NCI-H2227 treated with DMSO at 0.1 percent for 48 hours (cell line): ENCODE data around the gene SEL1L2.

Experiments used
- DNase-seq: peaks from one replicate; lab custom pipeline; 2025; lab: John Stamatoyannopoulos, UW

Gene SEL1L2

GRCh38 chr20:13928901-13929300 lies 61.5 kb downstream of the SEL1L2 start:
- no peak for DNase-seq

DNA sequence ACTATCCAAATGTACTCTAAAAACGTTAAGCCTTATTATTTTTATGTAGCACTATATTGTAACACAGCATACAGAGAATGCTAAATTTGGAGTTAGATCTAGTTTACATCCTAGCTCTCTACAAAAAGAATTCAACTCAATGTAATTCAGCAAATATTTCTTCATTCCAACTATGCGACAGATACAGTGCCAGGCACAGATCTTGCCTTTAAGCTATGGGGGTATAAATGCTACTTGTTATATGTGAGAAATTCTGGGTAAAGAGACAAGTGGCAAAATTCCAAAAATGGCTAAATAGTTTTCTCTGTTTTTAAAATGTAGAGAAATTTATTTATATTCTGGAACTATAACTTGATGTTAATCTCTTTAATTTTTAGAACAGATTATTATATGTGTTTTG lies 63.2 kb downstream of the SEL1L2 start:
- DNase-seq: no peak

GRCh38 chr20:13922241-13922640 lies 68.2 kb downstream of the SEL1L2 start:
- DNase-seq: no peak

GRCh38 chr20:13915284-13915683 lies 75.1 kb downstream of the SEL1L2 start:
- DNase-seq: no peak

DNA sequence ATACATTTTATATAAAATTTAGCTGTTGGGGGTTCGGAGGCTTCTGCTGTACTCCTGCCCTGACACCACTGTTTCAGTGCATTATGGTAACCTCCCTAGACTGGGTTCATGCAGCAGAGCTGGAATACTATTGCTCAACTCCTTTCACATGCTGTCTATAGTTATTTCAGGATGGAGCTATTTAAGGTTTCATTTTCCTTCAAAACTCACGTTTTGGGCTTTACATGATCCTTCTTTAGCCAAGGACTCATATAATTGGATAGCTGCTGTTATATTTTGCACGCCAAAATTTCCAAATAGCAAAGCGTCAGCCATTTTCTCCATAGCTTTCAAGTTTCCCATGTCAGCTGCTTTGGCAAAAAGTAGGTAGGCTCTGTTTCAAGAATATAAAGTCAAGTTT lies 76.8 kb downstream of the SEL1L2 start:
- DNase-seq: no peak

DNA sequence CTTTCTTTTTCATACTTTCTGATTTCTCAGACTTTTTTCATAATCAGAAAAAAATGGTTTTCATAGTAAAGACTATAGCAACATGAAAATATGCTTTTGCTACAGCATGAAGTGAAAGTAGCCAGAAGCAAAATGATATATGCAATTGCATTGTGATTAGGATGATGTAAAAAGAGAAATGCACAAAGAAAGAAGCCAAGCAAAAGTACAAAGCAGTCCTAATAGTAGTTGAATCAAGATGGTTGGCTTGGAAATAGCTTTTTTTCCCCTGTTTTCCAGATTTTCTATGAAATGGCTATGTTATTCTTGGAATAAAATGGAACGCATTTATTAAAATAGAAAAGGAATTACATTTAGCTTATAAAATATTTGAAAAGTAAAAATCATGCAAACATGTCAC lies 77.3 kb downstream of the SEL1L2 start:
- DNase-seq: no peak

DNA sequence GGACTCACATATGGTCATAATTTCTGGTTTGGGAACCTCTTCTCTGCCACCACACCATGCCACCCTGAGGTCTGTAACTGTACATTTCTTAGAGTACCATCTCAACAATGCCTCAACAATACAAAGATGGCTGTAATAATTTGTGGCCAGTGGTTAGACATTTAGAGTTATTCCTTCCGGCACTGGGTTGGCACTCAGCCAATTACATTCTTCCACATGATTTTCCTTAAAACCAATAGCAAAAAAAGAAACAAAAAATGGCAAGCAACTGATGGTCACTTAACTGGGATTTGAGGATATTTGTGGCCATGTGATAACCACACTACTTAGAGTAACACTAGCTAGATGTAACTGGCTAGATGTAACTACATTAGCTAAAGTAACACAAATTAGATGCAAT lies 79.9 kb downstream of the SEL1L2 start:
- DNase-seq: no peak

- no peak for DNase-seq
Measured at GRCh38 chr20:13909067-13909466, 81.3 kb downstream of the SEL1L2 start.

GRCh38 chr20:13904766-13905165 lies 85.6 kb downstream of the SEL1L2 start:
- no peak for DNase-seq

DNA sequence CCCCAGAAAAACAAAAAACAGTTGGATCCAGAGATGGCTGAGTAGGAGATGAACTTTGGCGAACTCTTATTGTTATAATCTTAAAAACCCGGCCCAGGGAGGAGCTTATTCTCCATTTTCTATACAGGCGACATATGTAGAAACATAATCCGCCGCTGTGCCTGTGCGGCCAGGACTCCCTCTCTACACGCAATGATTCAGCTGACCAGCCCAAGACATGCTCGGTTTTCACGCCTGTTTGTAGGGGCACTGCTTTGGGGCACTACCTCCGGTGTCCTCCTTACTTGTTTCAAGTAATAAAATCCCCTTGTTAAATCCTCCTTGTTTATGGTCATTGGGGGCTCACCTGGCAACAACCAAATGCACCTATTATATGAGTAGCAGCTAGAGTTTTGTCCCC lies 89.9 kb downstream of the SEL1L2 start:
- DNase-seq: no peak

GRCh38 chr20:13898012-13898612 lies 92.3 kb downstream of the SEL1L2 start:
- no peak for DNase-seq

DNA sequence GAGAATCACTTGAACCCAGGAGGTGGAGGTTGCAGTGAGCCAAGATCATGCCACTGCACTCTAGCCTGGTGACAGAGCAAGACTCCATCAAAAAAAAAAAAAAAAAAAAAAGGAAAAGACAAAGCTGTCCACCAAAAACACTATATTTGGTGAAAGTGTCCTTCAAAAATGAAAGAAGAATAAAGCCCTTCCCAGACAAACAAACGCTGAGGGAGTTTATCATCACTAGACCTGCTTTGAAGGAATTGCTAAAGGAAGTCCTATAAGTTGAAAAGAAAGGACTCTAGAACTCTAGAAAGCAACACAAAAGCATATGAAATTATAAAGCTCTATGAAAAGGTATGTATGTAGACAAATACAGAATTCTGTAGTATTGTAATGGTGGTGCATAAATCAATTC lies 98.8 kb downstream of the SEL1L2 start:
- no peak for DNase-seq

GRCh38 chr20:13884803-13885202 lies 105.6 kb downstream of the SEL1L2 start:
- DNase-seq: no peak

GRCh38 chr20:13883425-13883824 lies 107.0 kb downstream of the SEL1L2 start:
- DNase-seq: no peak

DNA sequence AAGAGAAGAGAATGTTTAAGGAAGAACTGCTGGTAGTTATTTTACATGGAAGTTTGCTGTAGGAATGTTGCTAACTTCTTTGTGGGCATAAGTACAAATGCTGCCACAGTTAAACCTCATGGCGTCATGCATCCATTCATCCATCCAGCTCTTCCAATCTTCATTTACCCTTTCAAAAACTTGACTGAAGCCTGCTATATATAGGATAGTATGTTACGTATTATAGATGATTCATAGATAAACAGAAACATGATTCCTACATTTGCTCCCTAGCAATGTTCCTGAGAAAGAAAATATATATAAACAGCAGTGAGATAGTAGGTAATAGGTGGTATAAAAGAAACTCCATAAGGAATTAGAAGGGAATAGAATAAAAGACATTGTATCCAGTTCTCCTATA lies 111.8 kb downstream of the SEL1L2 start:
- no peak for DNase-seq

GRCh38 chr20:13877793-13878192 lies 112.6 kb downstream of the SEL1L2 start:
- DNase-seq: peak; percentile 33

DNA sequence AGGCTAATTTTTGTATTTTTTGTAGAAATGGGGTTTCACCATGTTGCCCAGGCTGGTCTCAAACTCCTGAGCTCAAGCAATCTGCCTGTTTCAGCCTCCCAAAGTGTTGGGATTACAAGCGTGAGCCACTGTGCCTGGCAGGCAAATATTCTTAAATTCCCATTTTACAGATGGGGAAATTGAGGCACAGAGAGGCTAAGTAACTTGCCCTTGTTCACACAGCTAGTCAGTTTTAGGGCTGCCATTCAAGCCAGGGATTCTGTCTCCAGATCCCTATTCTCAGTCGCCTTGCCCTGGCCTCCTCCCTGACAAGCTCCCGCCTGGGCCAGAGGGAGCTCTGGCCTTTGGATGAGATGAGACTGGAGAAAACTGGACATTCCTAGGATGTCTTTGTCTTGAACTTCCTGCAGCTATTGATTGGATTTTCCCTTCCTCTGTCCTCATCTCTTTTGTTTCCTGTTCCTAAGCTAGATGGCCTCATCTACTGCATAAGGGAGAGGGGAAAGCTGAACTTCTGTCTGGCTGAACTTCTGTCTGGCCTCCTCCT lies 115.1 kb downstream of the SEL1L2 start:
- no peak for DNase-seq

DNA sequence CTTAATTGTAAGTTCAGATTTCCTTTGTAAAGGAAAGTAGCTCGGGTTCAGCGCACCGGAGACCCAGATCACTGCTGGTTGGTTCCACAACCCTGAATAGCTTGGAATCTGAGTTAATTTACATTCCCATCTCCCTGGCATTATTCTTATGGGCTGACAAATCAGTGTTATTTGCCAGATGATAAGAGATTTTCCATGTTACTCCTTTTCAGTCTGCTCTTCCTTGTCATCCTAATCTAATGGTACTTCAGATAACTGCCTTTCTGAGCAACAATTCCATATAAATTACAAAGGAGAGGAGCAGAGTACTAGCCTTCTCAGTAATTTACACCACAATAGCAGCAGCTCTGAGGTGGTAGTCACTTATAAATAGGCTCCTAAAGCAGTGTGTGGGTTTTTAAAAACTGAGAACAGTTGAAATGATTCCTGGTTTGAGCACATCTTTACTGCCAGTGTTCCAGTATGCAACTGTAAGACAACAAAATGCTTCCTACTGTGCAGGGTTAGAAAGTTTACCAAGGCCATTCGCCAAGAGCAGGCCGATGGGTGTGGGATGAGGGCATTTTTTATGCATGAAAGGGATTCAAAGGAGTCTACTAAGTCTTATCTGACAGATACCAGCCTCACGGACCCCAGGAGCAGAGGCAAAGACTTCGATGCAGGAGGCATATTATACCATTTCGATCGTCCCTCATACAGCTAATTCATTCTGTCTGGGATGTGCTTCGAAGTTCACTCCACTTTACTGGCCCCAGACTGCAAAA lies 115.8 kb downstream of the SEL1L2 start:
- DNase-seq: peak; percentile 88

GRCh38 chr20:13873831-13874230 lies 116.6 kb downstream of the SEL1L2 start:
- DNase-seq: peak; percentile 62

GRCh38 chr20:13870170-13870748 lies 120.2 kb downstream of the SEL1L2 start:
- DNase-seq: no peak

DNA sequence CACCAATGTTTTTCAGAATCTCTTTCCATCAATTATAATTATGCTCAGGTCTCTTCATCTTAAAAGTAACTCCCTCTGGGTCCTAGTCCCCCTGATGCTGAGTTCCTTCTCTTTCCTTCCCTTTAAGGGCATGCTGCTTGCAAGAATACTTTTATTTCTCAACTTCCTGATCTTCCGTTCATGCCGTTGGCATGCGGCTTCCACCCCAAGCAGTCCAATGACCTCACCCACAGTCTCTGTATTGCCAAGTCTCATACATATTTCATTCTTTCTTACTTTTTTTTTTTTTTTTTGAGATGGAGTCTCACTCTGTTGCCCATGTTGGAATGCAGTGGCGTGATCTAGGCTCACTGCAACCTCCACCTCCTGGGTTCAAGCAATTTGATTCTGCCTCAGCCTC lies 122.1 kb downstream of the SEL1L2 start:
- no peak for DNase-seq

- DNase-seq: peak; percentile 19
Measured at GRCh38 chr20:13865791-13866351, 124.5 kb downstream of the SEL1L2 start.

GRCh38 chr20:13865156-13865555 lies 125.3 kb downstream of the SEL1L2 start:
- DNase-seq: no peak
